GM18861 (cell line): ENCODE data around the gene FOXM1.
A peak's percentile ranks its signal among the peaks of the same experiment; 100 is the strongest.
"Not testable (repeated sequence)": the region's sequence is repeated elsewhere in the genome, so short reads cannot be mapped to it uniquely, and the experiment has no call there.

ENCODE experiments used
- ATAC-seq: cut with Tn5 transposase; IDR thresholded peaks from one replicate; pipeline ENCODE4 v1.9.1; 2021; ENCODE audit not compliant: unreplicated experiment

FOXM1 gene

DNA sequence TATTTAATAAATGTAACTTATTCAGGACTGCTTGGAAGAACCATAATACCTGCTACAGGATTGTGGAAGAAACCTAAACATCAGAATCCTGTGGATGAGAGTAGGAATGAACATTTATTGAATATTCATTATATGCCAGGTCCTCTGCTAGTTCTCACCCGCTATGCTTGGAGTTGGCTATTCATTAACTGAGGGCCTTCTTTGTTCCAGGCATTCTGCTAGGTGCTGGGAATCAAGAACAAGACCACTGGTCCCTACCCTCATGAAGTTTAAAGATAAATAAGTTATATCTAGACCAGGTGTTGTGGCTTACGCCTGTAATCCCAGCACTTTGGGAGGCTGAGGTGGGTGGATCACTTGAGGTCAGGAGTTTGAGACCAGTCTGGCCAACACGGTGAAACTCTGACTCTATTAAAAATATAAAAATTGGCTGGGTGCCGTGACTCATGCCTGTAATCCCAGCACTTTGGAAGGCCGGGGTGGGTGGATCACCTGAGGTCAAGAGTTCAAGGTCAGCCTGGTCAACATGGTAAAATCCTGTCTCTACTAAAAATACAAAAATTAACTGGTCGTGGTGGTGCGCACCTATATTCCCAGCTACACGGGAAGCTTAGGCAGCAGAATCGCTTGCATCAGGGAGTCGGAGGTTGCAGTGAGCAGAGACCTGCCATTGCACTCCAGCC, 9.9 kb upstream of the FOXM1 start:
- no peak for ATAC-seq

DNA sequence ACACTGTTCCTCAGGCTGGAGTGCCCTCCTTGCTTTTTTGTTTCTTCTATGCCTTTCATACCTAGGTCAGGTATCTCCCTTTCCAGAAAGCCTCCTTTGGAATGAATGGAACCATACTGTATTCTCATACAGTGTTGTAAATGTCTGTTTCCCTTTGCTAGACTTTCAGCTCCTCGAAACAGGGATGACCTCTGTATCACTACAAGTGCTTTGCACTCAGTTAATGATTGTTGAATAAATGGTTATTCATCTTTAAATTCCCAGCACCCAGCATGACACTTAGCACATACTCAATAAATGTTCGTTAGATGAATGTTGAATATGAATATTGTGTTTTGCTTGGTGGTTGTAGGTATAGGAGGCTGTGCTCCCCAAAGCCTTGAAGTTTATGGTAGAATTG, 7.8 kb upstream of the FOXM1 start:
- no peak for ATAC-seq

DNA sequence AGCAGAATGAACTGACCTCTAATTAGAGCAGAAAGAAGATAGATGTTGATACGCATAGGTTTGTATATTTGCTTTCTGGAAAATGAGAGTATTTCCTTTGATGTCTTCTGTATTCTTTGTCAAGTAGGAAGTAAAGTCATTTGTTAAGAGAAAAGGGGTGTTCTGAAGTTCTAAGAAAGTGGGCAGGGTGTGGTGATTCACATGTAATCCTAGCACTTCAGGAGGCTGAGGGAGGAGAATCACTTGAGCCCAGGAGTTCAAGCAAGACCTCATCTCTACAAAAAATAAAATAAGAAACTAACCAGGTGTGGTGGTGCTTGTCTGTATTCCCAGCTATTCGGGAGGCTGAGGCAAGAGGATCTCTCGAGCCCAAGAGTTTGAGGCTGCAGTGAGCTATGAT, 2.9 kb upstream of the FOXM1 start:
- ATAC-seq, result no peak

DNA sequence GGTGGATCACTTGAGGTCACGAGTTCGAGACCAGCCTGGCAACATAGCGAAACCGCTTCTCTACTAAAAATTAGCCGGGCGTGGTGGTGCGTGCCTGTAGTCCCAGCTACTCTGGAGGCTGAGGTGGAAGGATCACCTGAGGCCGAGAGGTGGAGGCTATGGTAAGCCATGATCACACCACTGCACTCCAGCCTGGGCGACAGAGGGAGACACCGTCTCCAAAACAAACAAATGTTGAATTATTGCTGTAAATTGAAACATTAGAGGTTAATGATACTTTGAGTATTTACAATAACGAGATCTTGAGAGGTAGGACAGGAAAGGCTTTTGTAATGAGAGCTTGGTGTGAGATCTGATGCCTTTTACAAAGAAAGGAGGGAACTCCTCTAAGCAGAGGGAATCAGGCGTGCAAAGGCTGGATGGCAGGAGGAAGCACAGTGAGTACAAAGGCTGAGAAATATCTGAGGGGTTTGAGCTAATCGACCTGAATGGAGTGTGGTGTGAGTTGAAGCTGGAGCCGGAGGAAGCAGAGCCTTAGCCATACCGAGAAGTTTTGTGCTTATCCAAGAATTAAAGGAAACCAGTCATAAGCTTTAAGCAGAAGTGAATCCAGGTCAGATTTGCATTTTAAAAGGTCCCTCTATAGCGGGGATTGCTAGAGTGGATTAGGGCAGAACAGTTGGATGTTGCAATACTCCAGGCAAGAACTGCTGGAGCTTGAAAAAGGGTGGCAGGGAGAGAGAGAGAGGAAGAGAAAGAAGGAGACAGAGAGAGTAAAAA, 1.2 kb upstream of the FOXM1 start:
- ATAC-seq, result no peak

DNA sequence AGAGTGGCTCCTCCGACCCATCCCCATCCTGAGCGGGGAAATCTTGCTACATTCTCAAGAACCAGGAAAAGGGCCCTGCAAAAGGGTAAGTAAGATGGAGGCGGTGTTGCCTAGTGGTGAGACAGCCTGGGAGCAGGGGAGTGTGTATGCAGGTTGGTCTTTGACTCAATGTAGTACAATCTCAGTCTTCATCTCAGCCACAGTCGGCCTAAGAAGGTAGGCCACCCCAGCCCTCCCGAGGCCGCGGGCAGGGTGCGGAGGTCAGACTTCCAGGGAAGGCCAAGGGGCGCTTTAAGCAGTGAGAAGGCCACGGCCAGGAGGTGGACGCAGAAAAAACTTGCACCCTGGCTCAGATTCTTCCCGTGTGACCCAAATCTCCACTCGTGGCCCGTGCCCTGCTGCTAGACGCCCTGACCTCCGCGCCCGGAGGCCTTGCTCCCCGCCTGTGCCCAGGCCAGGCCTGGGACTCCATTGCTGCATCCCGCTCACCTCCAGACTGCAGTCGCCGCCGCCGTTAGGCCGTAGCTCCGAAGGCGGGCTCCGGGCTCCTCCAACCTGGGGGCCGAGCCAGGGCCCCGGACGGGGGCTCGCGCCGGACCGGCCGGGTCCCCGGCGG, 435 bp downstream of the FOXM1 start:
- peak; percentile 8 for ATAC-seq

DNA sequence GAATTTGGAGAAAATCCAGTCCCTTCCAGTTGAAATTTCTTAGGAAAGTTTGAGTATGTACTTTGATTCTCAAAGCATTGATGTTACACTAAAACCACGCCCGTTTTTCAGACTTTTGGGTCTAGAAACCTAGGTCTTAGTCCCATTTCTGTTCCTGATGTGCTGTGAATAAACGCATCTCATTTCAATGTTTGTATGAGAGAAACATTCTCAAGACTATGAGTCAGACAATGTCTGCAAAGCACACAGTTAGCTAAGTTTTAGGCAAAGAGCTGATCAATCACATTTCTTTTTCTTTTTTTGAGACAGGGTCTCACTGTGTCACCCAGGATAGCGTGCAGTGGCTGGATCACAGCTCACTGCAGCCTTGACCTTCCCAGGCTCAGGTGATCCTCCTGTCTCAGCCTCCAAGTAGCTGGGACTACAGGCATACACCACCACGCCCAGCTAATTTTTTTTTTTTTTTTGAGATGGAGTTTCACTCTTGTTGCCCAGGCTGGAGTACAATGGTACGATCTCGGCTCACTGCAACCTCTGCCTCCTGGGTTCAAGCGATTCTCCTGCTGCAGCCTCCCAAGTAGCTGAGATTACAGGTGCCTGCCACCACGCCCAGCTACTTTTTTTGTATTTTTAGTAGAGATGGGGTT, 7.9 kb downstream of the FOXM1 start:
- ATAC-seq, result not testable (repeated sequence)

DNA sequence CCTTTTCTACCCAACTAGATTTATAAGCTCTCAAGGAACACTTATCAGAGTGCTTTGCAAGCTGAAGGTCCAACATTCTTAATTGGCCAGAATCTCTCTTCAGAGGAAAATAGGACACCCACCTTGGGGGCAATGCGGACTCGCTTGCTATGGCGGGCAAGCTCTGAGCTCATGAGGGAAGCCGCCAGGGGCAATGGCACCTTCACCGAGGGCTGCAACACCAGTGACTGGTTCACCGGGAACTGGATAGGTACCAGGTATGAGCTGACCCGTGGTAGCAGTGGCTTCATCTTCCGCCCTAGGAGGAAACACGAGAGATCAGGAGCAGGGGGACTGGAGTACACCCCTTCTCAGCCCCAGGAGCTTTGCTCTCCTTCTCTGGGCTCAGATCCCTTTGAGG, 12.8 kb downstream of the FOXM1 start:
- ATAC-seq, result no peak

DNA sequence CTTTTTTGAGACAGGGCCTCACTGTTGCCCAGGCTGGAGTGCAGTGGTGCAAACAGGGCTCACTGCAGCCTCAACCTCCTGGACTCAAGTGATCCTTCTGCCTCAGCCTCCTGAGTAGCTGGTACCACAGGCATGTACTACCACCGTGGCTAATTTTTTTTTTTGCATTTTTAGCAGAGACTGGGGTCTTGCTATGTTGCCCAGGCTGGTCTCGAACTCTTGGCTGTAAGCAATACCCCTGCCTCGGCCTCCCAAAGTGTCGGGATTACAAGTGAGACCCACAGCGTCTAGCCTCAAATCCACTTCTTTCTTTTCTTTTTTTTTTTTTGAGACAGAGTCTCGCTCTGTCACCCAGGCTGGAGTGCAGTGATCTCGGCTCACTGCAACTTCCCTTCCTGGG, 13.6 kb downstream of the FOXM1 start:
- not testable (repeated sequence) for ATAC-seq

DNA sequence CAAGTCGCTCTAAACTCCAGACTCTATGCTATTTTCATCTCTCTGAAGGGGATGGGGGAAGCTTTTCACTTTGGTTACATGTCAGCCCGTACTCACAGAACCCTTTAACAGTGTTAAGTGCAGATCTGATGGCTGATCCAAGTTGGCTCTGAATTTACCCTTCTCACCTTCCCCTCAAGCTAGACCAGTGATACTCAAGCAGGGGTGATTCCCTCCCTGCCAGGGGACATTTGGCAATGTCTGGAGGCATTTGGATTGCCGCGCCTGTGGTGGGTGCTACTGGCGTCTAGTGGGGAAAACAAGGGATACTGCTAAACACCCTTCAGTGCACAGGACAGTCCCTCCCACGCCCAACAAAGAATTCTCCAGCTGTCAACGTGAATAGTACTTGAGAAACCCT, 14.1 kb downstream of the FOXM1 start:
- no peak for ATAC-seq

DNA sequence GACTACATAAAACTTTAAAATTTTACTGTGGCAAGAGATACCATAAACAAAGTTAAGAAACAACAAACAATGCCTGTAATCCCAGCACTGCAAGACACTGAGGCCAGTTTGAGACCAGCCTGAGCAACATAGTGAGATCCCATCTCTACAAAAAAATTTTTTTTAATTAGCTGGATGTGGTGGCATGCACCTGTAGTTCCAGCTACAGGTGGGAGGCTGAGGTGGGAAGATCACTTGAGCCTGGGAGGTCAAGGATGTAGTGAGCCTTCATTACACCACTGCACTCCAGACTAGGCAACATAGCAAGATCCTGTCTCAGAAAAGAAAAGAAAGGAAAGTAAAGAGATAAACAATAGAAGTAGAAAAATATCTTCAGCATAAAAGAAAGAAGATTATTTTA, 16.8 kb downstream of the FOXM1 start:
- no peak for ATAC-seq

DNA sequence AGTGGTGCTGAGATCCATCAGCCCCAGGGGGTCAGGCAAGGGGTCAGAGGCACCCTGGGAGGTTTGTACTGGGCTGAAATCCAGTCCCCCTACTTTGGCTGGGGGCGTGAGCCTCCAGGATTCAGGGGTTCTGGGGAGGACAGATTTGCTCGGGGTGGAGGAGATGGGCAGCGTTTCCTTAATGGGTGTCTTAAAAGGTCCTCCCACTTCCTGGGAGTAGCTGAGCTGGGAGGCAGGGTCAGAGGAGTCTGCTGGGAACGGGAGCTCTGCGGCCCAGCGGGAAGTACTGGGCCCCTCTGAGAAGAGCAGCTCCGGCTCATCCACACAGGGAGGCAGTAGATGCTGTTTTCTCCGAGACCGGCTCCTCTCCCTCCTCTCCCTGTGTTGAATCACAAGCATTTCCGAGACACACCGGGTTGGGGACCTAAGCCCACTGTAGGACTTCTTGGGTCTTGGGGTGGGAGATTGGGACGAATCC, 18.0 kb downstream of the FOXM1 start:
- no peak for ATAC-seq

DNA sequence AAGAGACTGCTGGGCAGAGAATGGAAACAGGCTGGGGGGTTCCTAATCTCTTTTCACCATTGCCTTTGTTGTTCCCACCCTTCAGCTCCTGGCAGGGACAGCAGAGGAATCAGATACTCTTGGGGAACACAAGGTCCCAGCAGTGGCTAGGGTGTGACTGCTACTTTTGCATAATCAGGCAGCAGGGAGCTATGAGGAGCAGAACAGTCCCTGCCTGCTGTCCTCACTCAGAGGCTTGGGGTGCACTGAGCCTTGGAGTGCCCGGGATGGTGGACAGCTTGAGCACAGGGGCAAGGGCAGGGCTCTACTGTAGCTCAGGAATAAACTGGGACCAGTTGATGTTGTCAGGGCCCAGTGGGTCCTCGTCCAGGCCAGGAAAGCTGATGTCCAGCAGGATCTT, 18.6 kb downstream of the FOXM1 start:
- no peak for ATAC-seq

DNA sequence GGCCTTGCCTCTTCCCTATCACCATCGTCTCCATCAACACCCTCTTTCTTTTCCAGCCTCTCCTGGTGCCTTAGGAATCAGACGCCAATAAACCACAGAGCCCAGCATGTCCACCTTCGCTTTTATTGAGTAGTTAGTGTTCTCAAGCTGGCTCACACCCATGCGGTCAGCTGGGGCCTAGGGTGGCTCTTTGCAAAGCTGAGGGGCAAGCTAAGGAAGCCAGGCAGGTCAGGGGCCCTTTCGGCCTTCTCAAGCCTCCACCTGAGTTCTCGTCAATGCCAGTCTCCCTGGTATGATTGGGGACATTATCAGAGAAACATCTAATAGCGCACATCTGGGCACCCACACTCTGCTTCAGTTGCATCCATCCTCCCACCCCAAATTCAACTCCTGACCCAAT, 19.4 kb downstream of the FOXM1 start:
- no peak for ATAC-seq

DNA sequence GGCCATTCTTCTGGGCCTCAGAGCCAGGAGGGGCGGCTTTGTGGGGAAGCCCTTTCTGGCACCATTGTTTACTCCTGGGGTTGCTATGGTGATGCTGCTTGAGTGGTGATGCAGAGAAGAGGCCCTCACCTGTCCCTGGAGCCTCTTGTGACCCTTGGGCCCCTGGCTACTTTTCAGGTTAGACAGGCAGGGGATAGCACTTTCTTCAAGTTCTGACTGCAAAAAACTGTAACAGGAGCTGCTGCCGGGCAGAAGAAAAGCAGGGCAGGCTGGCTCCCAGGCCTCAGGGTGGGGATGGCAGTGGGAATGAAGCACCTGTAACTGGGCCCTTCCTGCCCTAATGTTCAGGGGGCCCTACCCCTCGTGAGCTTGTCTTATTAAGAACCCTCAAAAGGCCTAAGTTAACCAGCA, 19.9 kb downstream of the FOXM1 start, which contains the start of gene TEX52:
TEX52 (minus strand) TSS at position 19 of the 411 bp plus-strand sequence; CDS start at position 6, 13 bp downstream.
- ATAC-seq, result no peak

DNA sequence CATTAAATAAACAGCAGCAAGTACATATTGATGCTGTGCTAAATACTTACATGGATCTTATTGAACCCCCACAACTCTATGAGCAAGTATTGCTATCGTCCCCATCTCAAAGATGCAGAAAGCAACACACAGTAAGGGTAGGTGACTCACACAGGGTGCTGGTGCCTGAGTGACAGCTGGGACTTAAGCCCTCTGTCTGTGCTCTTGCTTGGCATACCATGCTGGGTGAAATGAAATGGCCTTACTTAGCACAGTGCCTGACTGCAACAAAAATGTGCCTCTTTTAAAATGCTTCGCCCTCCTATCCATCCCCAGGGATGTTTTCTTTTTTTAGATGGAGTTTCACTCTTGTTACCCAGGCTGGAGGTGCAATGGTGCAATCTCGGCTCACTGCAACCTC, 20.9 kb downstream of the FOXM1 start:
- ATAC-seq, result no peak

DNA sequence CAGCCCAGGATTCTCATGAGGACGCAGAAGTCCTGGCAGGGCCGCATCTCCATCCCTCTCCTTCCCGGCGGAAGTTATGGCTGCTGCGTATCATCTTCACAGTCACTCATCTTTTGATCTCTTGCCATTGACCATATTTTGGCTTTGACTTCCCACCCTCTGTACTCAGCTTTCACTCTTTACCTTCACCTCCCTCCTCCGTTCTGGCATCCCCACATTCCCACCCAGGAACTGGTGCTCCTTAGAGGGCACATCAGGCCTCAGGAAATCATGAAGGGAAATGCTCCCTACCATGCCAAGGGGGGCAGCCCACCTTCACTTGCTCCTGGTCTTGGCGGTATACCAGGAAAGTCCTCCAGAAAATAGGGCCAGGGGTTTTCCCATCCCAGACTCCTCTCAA, 21.4 kb downstream of the FOXM1 start:
- ATAC-seq, result no peak

DNA sequence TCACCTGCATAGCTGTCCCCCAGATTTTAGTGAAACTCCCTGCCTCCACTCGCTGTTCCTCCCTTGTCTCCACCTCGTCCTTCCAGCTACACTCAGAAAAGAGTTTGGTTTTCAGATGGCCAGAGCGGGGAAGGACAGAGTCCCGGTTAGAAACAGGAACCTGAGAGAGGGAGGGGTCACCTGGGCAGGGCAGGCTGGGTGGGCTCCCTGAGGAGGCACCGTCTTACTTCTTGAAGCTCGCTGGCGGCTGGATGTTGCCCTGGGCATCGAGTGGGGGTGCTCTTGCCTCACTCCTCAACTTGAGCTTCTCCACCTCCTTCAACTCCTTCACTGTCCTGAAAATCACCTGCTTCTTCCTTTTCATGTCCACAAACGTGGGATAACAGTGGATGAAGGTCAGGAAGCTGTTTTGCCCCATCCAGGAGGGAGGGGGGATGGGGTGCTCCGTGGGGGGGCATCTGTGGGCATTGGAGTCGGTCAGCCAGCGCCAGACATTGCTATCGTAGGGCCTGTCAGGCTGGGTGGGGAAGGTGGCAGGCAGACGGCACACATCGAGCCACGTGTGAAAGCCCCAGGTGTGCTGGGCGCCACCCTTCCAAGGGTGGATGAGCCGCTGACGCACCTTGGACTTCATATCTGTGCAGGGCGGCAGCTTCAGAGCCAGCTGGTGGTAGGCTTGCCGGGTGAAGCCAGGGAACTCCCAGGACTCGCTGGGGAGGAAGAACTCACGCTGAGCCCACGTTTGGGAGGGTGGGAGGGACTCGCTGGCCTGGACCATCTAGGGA, 22.1 kb downstream of the FOXM1 start:
- no peak for ATAC-seq

DNA sequence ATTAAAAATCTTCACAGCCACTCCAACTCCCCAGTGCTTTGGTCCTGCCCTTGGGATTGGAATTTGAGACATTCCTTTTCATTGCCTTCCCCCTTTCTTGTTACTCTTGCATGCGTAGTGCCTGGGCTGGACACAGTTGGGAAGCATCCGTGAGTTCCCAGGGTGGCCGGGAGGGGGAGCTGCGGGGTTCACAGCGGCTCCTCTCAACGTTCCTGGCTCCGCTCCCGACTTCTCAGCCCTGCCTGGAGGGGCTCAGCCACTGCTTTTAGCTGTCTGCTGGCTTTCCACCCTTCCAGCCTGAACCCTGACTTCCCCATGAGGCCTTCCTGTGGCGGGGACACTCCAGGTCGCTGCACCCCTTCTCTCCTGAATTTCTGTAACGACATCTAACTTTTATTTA, 23.3 kb downstream of the FOXM1 start:
- no peak for ATAC-seq

DNA sequence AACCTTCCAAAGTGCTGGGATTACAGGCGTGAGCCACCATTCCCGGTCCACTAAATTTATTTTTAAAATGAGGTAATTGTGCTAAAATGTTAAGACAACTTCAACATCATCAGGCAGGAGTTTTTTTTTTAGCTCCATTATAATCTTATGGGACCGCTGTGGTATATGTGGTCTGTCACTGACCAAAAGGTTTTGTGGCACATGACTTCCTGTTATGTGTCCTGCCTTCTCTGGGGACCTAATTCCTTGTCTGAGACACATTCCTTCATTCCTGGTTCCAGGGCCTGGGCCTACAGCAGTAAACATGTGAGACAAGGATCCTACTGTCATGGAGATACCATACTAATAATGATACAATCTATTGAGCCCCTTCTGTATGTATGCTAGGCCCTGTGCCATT, 25.0 kb downstream of the FOXM1 start:
- ATAC-seq, result no peak

DNA sequence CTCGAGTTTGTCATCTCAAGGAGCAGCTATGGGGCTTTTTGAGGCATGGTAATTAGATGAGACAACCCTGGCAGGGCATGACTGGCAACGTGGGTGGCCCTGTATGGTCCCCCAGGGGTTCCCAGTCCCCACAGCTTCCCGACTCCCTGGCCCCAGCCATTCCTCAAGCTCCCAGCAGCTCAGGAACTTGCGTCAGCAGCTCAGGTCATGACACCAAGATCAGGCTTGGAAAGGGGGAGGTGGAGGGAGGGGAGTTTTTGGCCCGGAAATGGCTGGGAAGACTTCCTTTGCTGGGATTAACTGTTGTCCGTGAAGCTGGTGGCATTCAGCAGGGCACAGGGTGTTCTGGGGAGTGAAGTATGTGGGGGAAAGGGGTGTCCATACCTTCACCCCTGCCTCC, 31.7 kb downstream of the FOXM1 start:
- ATAC-seq, result no peak

DNA sequence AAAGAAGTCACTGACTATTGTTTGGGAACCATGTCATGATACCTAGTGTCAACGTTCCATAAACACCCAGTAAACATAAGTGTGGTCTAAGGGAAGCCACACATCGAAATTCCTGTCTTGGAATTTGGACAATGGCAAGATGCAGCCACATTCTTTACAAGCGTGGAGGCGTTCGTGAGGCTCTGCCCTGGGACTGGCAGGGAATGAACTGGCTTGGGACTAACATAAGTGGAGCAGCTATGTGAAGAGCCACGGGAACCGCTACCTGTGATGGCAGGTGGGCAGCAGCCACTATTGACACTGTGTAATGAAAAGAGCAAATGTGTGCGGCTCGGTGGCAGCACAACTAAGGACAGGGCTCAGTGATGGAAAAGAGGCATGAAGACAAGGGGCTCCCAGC, 32.2 kb downstream of the FOXM1 start:
- no peak for ATAC-seq
